Right renal pelvis (tissue), 4 donors: ENCODE results near the gene TIMP1. TPM values are rescaled to one million over a fixed set of nuclear protein-coding genes. Genes with fewer than 3 reads are reported as not detected.
"Not testable (repeated sequence)": the region's sequence is repeated elsewhere in the genome, so short reads cannot be mapped to it uniquely, and the experiment has no call there.

Source experiments
- DNase-seq, 4 donors: peaks; one replicate each; pipeline ENCODE4 v3.0.0-alpha.2; 2013; ENCODE audit warnings: low read depth in 4 of 4, low spot score in 3 of 4, missing footprints in 1 of 4
- polyA plus RNA-seq, 4 donors: library from polyadenylated mRNA; unstranded; fragments of 120-200 nt; gene quantifications; one replicate each; pipeline ENCODE4 v1.2.1, GENCODE V29; 2013; ENCODE audit not compliant: insufficient read length in 4 of 4

The TIMP1 gene
- polyA plus RNA-seq, 4 donors = 82.0 to 108 (median 93.4) TPM

GRCh38 chrX:47596256-47596655 lies 14.0 kb downstream of the TIMP1 start:
- no peak for DNase-seq

- no peak for DNase-seq
Observed at GRCh38 chrX:47597222-47597621, 15.0 kb downstream of the TIMP1 start.

- not testable (repeated sequence) for DNase-seq
Observed at GRCh38 chrX:47603125-47603524, 20.9 kb downstream of the TIMP1 start.

GRCh38 chrX:47605024-47605423 lies 22.8 kb downstream of the TIMP1 start:
- no peak for DNase-seq

- DNase-seq = no peak
Observed at GRCh38 chrX:47607091-47607490, 24.9 kb downstream of the TIMP1 start.

GRCh38 chrX:47608130-47608810 lies 26.0 kb downstream of the TIMP1 start:
- DNase-seq = no peak

- no peak for DNase-seq
Observed at GRCh38 chrX:47610511-47610910, 28.3 kb downstream of the TIMP1 start.

GRCh38 chrX:47611489-47611888 lies 29.3 kb downstream of the TIMP1 start:
- no peak for DNase-seq

- DNase-seq = no peak
Observed at GRCh38 chrX:47611926-47612325, 29.7 kb downstream of the TIMP1 start.

GRCh38 chrX:47612418-47612817 lies 30.2 kb downstream of the TIMP1 start:
- no peak for DNase-seq

GRCh38 chrX:47613082-47613481 lies 30.8 kb downstream of the TIMP1 start:
- DNase-seq = no peak

GRCh38 chrX:47614618-47615017 lies 32.4 kb downstream of the TIMP1 start:
- no peak for DNase-seq

GRCh38 chrX:47618923-47619485 lies 36.8 kb downstream of the TIMP1 start:
- DNase-seq = no peak

GRCh38 chrX:47619486-47620302 lies 37.5 kb downstream of the TIMP1 start, which contains the start of gene SYN1:
Gene SYN1 (minus strand): TSS chrX:47619857. CDS start chrX:47619728, 129 bp downstream.
- peak; percentile 40 to 60 (median 46) for DNase-seq

- no peak for DNase-seq
Observed at GRCh38 chrX:47620303-47620685, 38.1 kb downstream of the TIMP1 start.

- no peak for DNase-seq
Observed at GRCh38 chrX:47621851-47622250, 39.6 kb downstream of the TIMP1 start.

- DNase-seq = peak; percentile 34 to 43 (median 40)
Observed at GRCh38 chrX:47623540-47624027, 41.3 kb downstream of the TIMP1 start.

- no peak for DNase-seq
Observed at GRCh38 chrX:47625365-47625764, 43.1 kb downstream of the TIMP1 start.

GRCh38 chrX:47628982-47629381 lies 46.7 kb downstream of the TIMP1 start:
- DNase-seq = no peak

- DNase-seq = no peak
Observed at GRCh38 chrX:47629419-47630200, 47.4 kb downstream of the TIMP1 start, which contains the start of gene CFP. Gene CFP (minus strand): TSS chrX:47629930. CDS start chrX:47629844, 86 bp downstream.
